ENCODE measurements around the gene ABCD1. TPM values are rescaled to one million over a fixed set of nuclear protein-coding genes. Genes with fewer than 3 reads are reported as not detected.

ABCD1 gene
- polyA plus RNA-seq, 3 donors: 7.9 to 9.8 (median 8.0) TPM

Other genes starting within 250 kb of the ABCD1 start
- gene BGN, start 229.9 kb upstream of the ABCD1 start, polyA plus RNA-seq (ENCODE audit: insufficient read length in 3 of 3): 100 to 1,000 TPM; 154 to 178 (median 162) TPM
- under 1 TPM; 0.17 to 0.32 (median 0.24) TPM for gene ATP2B3, start 207.2 kb upstream of the ABCD1 start, polyA plus RNA-seq (ENCODE audit: insufficient read length in 3 of 3)
- 10 to 100 TPM; 15.6 to 19.5 (median 17.0) TPM for gene CCNQ, start 125.7 kb upstream of the ABCD1 start, polyA plus RNA-seq (ENCODE audit: insufficient read length in 3 of 3)
- 10 to 100 TPM; 38.3 to 51.9 (median 46.8) TPM for gene DUSP9, start 77.7 kb upstream of the ABCD1 start, polyA plus RNA-seq (ENCODE audit: insufficient read length in 3 of 3)
- gene PNCK, start 51.0 kb upstream of the ABCD1 start, polyA plus RNA-seq (ENCODE audit: insufficient read length in 3 of 3): 10 to 100 TPM in 1 of 3 donors, 1 to 10 TPM in 2; 7.6 to 13.9 (median 8.4) TPM
- gene SLC6A8, start 36.9 kb upstream of the ABCD1 start, polyA plus RNA-seq (ENCODE audit: insufficient read length in 3 of 3): 10 to 100 TPM; 53.5 to 69.9 (median 59.4) TPM
- 100 to 1,000 TPM; 182 to 189 (median 189) TPM for gene BCAP31, start 469 bp upstream of the ABCD1 start, polyA plus RNA-seq (ENCODE audit: insufficient read length in 3 of 3)
- gene PLXNB3, start 39.4 kb downstream of the ABCD1 start, polyA plus RNA-seq (ENCODE audit: insufficient read length in 3 of 3): 1 to 10 TPM; 1.0 to 2.0 (median 1.2) TPM
- gene SRPK3, start 56.2 kb downstream of the ABCD1 start, polyA plus RNA-seq (ENCODE audit: insufficient read length in 3 of 3): 1 to 10 TPM in 2 of 3 donors, under 1 TPM in 1; 0.81 to 2.1 (median 1.9) TPM
- gene IDH3G, start 69.5 kb downstream of the ABCD1 start, polyA plus RNA-seq (ENCODE audit: insufficient read length in 3 of 3): 10 to 100 TPM; 69.9 to 93.9 (median 91.2) TPM
- gene SSR4, start 69.8 kb downstream of the ABCD1 start, polyA plus RNA-seq (ENCODE audit: insufficient read length in 3 of 3): 100 to 1,000 TPM; 138 to 174 (median 166) TPM
- 10 to 100 TPM in 2 of 3 donors, 1 to 10 TPM in 1; 7.2 to 12.5 (median 11.5) TPM for gene PDZD4, start 105.7 kb downstream of the ABCD1 start, polyA plus RNA-seq (ENCODE audit: insufficient read length in 3 of 3)
- 10 to 100 TPM; 35.2 to 57.4 (median 53.1) TPM for gene L1CAM, start 161.3 kb downstream of the ABCD1 start, polyA plus RNA-seq (ENCODE audit: insufficient read length in 3 of 3)
- 1 to 10 TPM in 2 of 3 donors, under 1 TPM in 1; 0.78 to 2.2 (median 1.7) TPM for gene AVPR2, start 179.8 kb downstream of the ABCD1 start, polyA plus RNA-seq (ENCODE audit: insufficient read length in 3 of 3)
- 10 to 100 TPM; 21.5 to 43.5 (median 32.8) TPM for gene ARHGAP4, start 201.4 kb downstream of the ABCD1 start, polyA plus RNA-seq (ENCODE audit: insufficient read length in 3 of 3)
- 10 to 100 TPM; 53.0 to 78.0 (median 77.5) TPM for gene NAA10, start 210.2 kb downstream of the ABCD1 start, polyA plus RNA-seq (ENCODE audit: insufficient read length in 3 of 3)
- gene RENBP, start 219.8 kb downstream of the ABCD1 start, polyA plus RNA-seq (ENCODE audit: insufficient read length in 3 of 3): 10 to 100 TPM; 17.5 to 28.4 (median 20.8) TPM
- gene HCFC1, start 247.0 kb downstream of the ABCD1 start, polyA plus RNA-seq (ENCODE audit: insufficient read length in 3 of 3): 10 to 100 TPM; 40.8 to 52.0 (median 45.7) TPM
- gene TMEM187, start 247.9 kb downstream of the ABCD1 start, polyA plus RNA-seq (ENCODE audit: insufficient read length in 3 of 3): 1 to 10 TPM; 5.3 to 9.2 (median 7.5) TPM

Data from renal cortex interstitium (tissue), 3 donors.